ENCODE measurements around the gene TXNRD3. TPM values are rescaled to one million over a fixed set of nuclear protein-coding genes. Genes with fewer than 3 reads are reported as not detected.
A peak's percentile ranks its signal among the peaks of the same experiment; 100 is the strongest.

The TXNRD3 gene
- total and polyA plus RNA-seq, 12 donors = 2.1 to 7.8 (median 5.4) TPM

DNA sequence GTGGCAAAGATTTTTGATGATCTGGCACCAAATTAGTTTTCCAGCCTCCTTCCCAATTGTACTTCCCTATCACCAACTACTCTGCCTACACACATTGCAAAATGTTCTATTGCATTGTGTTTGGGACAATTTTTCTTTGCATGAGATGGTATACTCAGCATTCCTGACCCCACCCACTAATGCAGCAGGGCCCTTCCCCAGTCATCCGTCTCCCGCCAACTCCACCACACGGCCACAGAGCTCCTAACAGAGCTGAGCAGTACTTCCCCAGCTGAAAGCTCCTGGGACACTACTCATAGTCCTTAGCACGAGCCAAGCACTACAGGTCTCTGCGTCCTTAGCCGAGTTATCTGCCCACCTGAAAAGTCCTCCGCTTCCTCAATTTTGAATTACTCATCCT, 34.2 kb downstream of the TXNRD3 start:
- WGBS, 2 donors = 59 to 73% methylated on average over 7 of the region's 7 CpGs
- Histone ChIP-seq H3K27ac (peak overlapping the region in 3 of 10 donors; percentile 1 to 22 (median 21)), H3K4me1 (peaks cover 0 to 17% (median 6%) of the 10 kb centered on the region in 9 donors), H3K36me3 (peaks cover 0 to 4% (median 0%) of the 10 kb centered on the region in 9 donors), H3K9me3 (no peaks in the 10 kb centered on the region), H3K4me3 (no peak overlapping the region), H3K27me3 (no peaks in the 10 kb centered on the region)
- peak in 5 of 8 donors; percentile 40 to 70 (median 45) for ATAC-seq
- intact Hi-C loops (cut with DNase I) = no loop called here
- DNase-seq = no peak
- TF ChIP-seq, protein P1, sequence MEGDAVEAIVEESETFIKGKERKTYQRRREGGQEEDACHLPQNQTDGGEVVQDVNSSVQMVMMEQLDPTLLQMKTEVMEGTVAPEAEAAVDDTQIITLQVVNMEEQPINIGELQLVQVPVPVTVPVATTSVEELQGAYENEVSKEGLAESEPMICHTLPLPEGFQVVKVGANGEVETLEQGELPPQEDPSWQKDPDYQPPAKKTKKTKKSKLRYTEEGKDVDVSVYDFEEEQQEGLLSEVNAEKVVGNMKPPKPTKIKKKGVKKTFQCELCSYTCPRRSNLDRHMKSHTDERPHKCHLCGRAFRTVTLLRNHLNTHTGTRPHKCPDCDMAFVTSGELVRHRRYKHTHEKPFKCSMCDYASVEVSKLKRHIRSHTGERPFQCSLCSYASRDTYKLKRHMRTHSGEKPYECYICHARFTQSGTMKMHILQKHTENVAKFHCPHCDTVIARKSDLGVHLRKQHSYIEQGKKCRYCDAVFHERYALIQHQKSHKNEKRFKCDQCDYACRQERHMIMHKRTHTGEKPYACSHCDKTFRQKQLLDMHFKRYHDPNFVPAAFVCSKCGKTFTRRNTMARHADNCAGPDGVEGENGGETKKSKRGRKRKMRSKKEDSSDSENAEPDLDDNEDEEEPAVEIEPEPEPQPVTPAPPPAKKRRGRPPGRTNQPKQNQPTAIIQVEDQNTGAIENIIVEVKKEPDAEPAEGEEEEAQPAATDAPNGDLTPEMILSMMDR (IDR thresholded peaks at IDR 0.05) = no peak

DNA sequence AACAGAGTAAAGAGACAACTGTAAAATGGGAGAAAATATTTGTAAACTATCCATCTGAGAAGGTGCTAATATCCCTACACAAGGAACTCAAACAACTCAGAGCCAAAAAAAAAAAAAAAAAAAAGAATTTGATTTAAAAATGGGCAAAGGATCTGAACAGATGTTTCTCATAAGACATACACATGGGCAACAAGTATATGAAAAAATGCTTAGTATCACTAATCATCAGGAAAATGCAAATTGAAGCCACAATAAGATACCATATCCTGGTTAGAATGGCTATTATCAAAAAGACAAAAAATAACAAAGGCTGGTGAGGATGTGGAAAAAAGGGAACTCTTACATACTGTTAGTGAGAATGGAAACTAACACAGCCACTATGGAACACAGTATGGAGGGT, 36.2 kb downstream of the TXNRD3 start:
- no peak overlapping the region for H3K27ac ChIP-seq
- no peaks in the 10 kb centered on the region for H3K27me3 ChIP-seq
- ATAC-seq (no peak), DNase-seq (no peak)
- intact Hi-C loops (cut with DNase I) = no loop called here
- no peaks in the 10 kb centered on the region for H3K9me3 ChIP-seq
- no peak overlapping the region for H3K4me3 ChIP-seq
- peaks cover 0 to 11% (median 0%) of the 10 kb centered on the region in 9 donors for H3K36me3 ChIP-seq
- TF ChIP-seq, protein P1 (IDR thresholded peaks at IDR 0.05) = no peak
- peaks cover 0 to 17% (median 6%) of the 10 kb centered on the region in 9 donors for H3K4me1 ChIP-seq

GRCh38 chr3:126618021-126618420, 36.9 kb downstream of the TXNRD3 start:
- H3K27ac ChIP-seq = no peak overlapping the region
- WGBS, 2 donors = 98 to 100% methylated on average over 1 of the region's 1 CpG
- H3K4me1 ChIP-seq = peaks cover 0 to 17% (median 6%) of the 10 kb centered on the region in 9 donors
- H3K27me3 ChIP-seq = no peaks in the 10 kb centered on the region
- no peak for DNase-seq
- intact Hi-C loops (cut with DNase I) = no loop called here
- peaks cover 0 to 19% (median 0%) of the 10 kb centered on the region in 9 donors for H3K36me3 ChIP-seq
- no peak overlapping the region for H3K4me3 ChIP-seq
- H3K9me3 ChIP-seq = no peaks in the 10 kb centered on the region
- no peak for ATAC-seq
- TF ChIP-seq, protein P1 (IDR thresholded peaks at IDR 0.05) = no peak

DNA sequence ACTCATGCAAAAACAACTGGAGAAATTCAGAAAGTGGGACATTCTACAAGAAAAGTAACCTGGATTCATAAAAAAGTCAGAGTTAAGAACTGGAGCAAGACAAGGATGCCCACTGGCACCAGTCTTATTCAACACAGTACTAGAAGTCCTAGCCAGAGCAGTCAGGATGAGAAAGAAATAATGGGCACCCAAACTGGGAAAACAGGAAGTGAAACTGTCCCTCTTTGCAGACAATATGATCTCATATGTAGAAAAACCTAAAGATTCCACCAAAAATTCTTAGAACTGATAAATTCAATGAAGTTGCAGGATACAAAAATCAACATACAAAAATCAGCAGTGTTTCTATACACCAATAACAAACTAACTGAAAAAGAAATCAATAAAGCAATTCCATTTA, 37.4 kb downstream of the TXNRD3 start:
- H3K27me3 ChIP-seq = no peaks in the 10 kb centered on the region
- no peak overlapping the region for H3K4me3 ChIP-seq
- H3K4me1 ChIP-seq = peaks cover 0 to 17% (median 6%) of the 10 kb centered on the region in 9 donors
- ATAC-seq = no peak
- TF ChIP-seq, protein P1 (IDR thresholded peaks at IDR 0.05) = no peak
- no peaks in the 10 kb centered on the region for H3K9me3 ChIP-seq
- no peak for DNase-seq
- peaks cover 0 to 20% (median 0%) of the 10 kb centered on the region in 9 donors for H3K36me3 ChIP-seq
- intact Hi-C loops (cut with DNase I) = no loop called here
- no peak overlapping the region for H3K27ac ChIP-seq
